ENCODE data around the gene ARHGAP10.

ARHGAP10 gene

GRCh38 chr4:148090029-148090428 lies 358.1 kb downstream of the ARHGAP10 start:
- H3K9me3 Mint-ChIP-seq, result peaks cover 7% of the 10 kb centered on the region
- H3K4me1 Mint-ChIP-seq (ENCODE audit: low read depth), result peaks cover 28% of the 10 kb centered on the region
- no peaks in the 10 kb centered on the region for H3K27me3 Mint-ChIP-seq
- H3K36me3 Mint-ChIP-seq (ENCODE audit: low read depth), result peaks cover 32% of the 10 kb centered on the region
- DNase-seq, result no peak
- no peak overlapping the region for H3K4me3 Mint-ChIP-seq
- no peak overlapping the region for H3K27ac Mint-ChIP-seq

DNA sequence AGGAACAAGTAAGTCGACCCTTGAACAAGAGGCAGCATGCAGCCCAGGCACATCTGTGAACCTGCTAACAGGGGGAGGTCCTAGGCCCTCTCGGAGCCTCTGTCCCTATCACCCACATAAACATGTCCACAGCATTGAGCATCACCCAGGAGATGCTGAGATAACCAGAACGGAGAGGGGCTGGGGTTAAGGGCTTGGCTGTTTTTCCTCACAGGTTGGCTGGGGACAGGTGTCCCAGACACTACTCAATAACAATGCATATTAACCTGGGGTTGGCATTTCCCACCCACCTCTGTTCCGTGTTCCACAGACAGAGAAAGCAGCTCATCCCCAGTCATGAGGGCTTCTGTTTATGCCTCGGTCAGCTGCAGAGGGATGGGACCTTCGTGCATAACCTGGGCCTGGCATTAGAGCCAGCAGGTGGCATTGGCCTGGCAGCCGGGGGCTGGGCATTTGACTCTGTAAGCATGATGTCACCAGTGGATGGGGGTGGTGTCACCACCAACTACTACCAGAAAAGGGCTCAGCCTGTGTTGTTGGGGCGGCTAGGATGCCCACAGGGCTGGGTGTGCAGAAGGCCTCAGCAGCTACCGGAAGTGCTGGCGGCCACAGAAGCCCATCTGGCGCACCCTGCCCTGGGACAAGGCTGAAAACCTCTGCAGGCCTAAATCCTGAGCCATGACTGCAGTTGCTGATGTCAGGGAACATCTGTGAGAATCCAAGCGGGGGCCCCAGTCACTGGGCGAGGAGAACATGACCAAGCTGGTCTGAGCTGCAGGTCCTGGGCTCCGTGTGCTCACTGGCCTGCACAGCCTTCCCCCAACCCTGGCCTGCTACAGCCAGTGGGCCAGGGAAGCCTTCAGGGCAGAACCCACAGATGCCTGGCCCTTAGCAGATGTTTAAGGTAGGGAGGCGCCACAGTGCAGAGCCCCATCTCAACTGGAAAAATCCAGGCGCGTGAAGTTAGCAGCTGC lies 358.9 kb downstream of the ARHGAP10 start:
- peaks cover 22% of the 10 kb centered on the region for H3K4me1 Mint-ChIP-seq (ENCODE audit: low read depth)
- H3K4me3 Mint-ChIP-seq, result no peak overlapping the region
- H3K27me3 Mint-ChIP-seq, result no peaks in the 10 kb centered on the region
- no peak overlapping the region for H3K27ac Mint-ChIP-seq
- no peak for DNase-seq
- H3K36me3 Mint-ChIP-seq (ENCODE audit: low read depth), result peaks cover 30% of the 10 kb centered on the region
- H3K9me3 Mint-ChIP-seq, result peaks cover 4% of the 10 kb centered on the region

DNA sequence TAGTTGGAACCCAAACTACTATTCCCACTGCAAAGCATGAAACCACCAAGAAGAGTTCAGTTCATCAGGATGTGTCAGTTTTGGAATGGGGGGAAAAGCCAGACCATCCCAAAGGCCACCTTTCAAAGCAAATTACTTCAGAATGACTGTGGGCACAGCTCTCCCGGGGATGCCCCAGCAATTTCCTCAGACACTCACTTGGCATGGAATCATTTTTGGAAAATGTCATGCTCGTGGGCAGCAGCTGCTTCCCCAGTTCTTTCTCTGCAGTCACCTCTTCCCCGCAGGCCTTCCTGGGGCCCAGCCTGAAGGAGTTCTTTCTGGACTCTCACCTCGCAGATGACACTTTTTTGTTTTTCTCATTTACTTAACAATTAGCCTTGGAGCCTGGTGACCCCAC lies 360.0 kb downstream of the ARHGAP10 start:
- Mint-ChIP-seq H3K27me3 (no peaks in the 10 kb centered on the region), H3K4me3 (no peak overlapping the region), H3K36me3 (ENCODE audit: low read depth) (peaks cover 27% of the 10 kb centered on the region), H3K9me3 (no peaks in the 10 kb centered on the region), H3K27ac (no peak overlapping the region), H3K4me1 (ENCODE audit: low read depth) (peaks cover 15% of the 10 kb centered on the region)
- no peak for DNase-seq

- H3K27me3 Mint-ChIP-seq, result no peaks in the 10 kb centered on the region
- H3K36me3 Mint-ChIP-seq (ENCODE audit: low read depth), result peaks cover 30% of the 10 kb centered on the region
- H3K9me3 Mint-ChIP-seq, result no peaks in the 10 kb centered on the region
- H3K4me3 Mint-ChIP-seq, result no peak overlapping the region
- DNase-seq, result no peak
- peaks cover 10% of the 10 kb centered on the region for H3K4me1 Mint-ChIP-seq (ENCODE audit: low read depth)
- H3K27ac Mint-ChIP-seq, result no peak overlapping the region
These were observed 360.6 kb downstream of the ARHGAP10 start for GRCh38 chr4:148092316-148093014.

DNA sequence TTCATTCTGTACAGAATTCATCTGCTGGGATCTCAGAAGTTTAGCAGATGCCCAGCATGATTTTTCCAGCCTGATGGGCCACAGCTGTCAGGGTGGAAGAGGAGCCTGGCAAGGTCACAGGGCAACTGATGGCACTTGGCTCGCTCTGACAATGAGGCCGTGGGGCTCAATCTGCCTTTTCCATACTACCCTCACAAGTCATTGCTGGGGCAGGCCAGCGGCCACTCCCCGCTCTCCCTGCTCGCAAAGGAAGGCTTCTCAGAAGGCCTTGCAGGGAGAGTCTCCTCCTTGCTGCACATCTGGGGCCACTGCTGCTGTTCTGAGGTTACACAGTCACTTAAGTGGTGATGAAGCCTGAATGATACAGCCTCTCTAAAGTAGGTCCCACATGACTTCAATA lies 361.2 kb downstream of the ARHGAP10 start:
- Mint-ChIP-seq H3K27me3 (no peaks in the 10 kb centered on the region), H3K4me3 (no peak overlapping the region), H3K9me3 (no peaks in the 10 kb centered on the region), H3K36me3 (ENCODE audit: low read depth) (peaks cover 28% of the 10 kb centered on the region), H3K27ac (no peak overlapping the region), H3K4me1 (ENCODE audit: low read depth) (peaks cover 4% of the 10 kb centered on the region)
- DNase-seq, result no peak

DNA sequence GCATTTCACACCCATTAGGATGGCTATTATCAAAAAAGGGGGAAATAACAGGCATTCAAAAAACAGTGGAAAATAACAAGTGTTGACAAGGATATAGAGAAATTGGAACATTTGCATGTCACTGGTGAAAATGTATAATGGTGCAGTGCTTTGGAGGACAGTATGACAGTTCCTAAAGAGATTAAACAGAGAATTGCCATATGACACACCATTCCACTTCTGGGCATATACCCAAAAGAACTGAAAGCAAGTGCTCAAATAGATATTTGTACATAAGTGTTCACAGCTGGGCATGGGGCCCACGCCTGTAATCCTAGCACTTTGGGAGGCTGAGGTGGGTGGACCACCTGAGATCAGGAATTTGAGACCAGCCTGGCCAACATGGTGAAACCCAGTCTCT lies 362.3 kb downstream of the ARHGAP10 start:
- Mint-ChIP-seq H3K36me3 (ENCODE audit: low read depth) (peaks cover 26% of the 10 kb centered on the region), H3K27ac (no peak overlapping the region), H3K4me3 (no peak overlapping the region), H3K4me1 (ENCODE audit: low read depth) (peaks cover 3% of the 10 kb centered on the region), H3K27me3 (no peaks in the 10 kb centered on the region), H3K9me3 (no peaks in the 10 kb centered on the region)
- DNase-seq, result no peak

GRCh38 chr4:148095346-148095923 lies 363.5 kb downstream of the ARHGAP10 start:
- H3K27ac Mint-ChIP-seq, result no peak overlapping the region
- H3K27me3 Mint-ChIP-seq, result no peaks in the 10 kb centered on the region
- H3K9me3 Mint-ChIP-seq, result no peaks in the 10 kb centered on the region
- no peak overlapping the region for H3K4me3 Mint-ChIP-seq
- peaks cover 18% of the 10 kb centered on the region for H3K36me3 Mint-ChIP-seq (ENCODE audit: low read depth)
- peaks cover 4% of the 10 kb centered on the region for H3K4me1 Mint-ChIP-seq (ENCODE audit: low read depth)
- DNase-seq, result no peak

- peaks cover 14% of the 10 kb centered on the region for H3K36me3 Mint-ChIP-seq (ENCODE audit: low read depth)
- H3K27me3 Mint-ChIP-seq, result no peaks in the 10 kb centered on the region
- peaks cover 20% of the 10 kb centered on the region for H3K4me1 Mint-ChIP-seq (ENCODE audit: low read depth)
- no peak for DNase-seq
- H3K4me3 Mint-ChIP-seq, result no peak overlapping the region
- H3K27ac Mint-ChIP-seq, result no peak overlapping the region
- H3K9me3 Mint-ChIP-seq, result no peaks in the 10 kb centered on the region
These were observed 365.9 kb downstream of the ARHGAP10 start for GRCh38 chr4:148097801-148098200.

DNA sequence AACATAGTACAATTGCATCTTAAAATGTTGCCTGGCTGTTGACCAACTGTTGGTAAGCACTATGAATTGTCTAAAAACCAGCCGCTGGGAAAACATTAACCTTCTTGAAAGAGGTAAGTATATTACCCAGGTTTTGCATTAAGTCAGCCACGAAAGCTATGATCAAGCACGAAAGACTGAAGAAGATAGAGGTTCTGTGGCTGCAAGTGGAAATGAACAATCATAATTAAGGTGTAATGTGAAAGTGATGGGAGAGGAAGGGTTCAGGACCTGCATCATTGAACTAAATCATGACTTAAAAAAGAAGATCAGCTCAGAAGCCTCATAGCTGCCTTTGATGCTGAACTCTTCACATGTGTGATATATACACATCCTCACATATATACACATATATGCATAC lies 369.3 kb downstream of the ARHGAP10 start:
- no peak overlapping the region for H3K27ac Mint-ChIP-seq
- no peak overlapping the region for H3K4me3 Mint-ChIP-seq
- no peaks in the 10 kb centered on the region for H3K9me3 Mint-ChIP-seq
- peaks cover 39% of the 10 kb centered on the region for H3K36me3 Mint-ChIP-seq (ENCODE audit: low read depth)
- peaks cover 38% of the 10 kb centered on the region for H3K4me1 Mint-ChIP-seq (ENCODE audit: low read depth)
- no peak for DNase-seq
- no peaks in the 10 kb centered on the region for H3K27me3 Mint-ChIP-seq

DNA sequence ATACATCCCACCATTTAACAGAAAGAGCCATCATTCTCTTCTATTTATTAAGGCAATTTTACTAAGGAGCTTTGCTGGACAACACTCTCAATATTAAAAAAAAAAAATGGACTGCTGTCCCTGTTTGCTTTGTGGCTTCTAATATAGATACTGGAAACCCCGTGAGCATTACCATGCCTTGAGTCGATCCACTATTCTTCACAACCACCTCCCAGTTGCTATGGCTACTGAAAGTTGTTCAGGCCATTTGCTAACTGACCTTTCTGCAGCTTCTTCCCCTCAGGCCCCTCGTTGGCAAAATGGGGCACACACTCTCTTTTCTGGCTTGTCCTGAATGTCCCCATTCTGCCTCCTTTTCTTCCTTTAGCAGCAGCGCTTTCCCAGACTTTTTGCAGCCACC lies 369.9 kb downstream of the ARHGAP10 start:
- no peak overlapping the region for H3K27ac Mint-ChIP-seq
- H3K4me3 Mint-ChIP-seq, result no peak overlapping the region
- H3K4me1 Mint-ChIP-seq (ENCODE audit: low read depth), result peaks cover 39% of the 10 kb centered on the region
- no peak for DNase-seq
- H3K9me3 Mint-ChIP-seq, result no peaks in the 10 kb centered on the region
- H3K36me3 Mint-ChIP-seq (ENCODE audit: low read depth), result peaks cover 44% of the 10 kb centered on the region
- H3K27me3 Mint-ChIP-seq, result no peaks in the 10 kb centered on the region

- no peak overlapping the region for H3K27ac Mint-ChIP-seq
- H3K4me3 Mint-ChIP-seq, result no peak overlapping the region
- H3K4me1 Mint-ChIP-seq (ENCODE audit: low read depth), result peaks cover 41% of the 10 kb centered on the region
- no peaks in the 10 kb centered on the region for H3K9me3 Mint-ChIP-seq
- H3K36me3 Mint-ChIP-seq (ENCODE audit: low read depth), result peaks cover 55% of the 10 kb centered on the region
- no peak for DNase-seq
- no peaks in the 10 kb centered on the region for H3K27me3 Mint-ChIP-seq
These were observed 371.9 kb downstream of the ARHGAP10 start for GRCh38 chr4:148103597-148104355.

DNA sequence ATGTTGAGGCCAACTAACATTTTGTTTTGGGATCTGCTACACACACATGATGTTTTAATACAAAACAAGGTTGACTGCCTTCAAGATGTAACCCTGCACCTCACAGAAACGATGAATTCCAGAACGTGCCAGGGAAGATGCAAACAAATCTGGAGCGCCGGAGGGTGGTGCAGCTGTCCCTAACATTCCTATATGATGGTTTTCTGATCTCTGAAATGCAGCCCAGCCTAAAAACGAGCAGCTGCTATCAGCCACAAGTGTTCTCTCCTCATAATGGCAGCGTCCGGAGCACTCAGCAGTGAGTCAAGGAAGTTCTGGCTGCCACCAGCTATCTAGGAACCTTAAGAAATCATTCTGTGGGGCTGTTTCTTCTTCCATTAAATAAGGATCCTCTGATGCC lies 376.9 kb downstream of the ARHGAP10 start:
- Mint-ChIP-seq H3K27ac (no peak overlapping the region), H3K4me3 (no peak overlapping the region), H3K4me1 (ENCODE audit: low read depth) (peaks cover 50% of the 10 kb centered on the region), H3K36me3 (ENCODE audit: low read depth) (peaks cover 78% of the 10 kb centered on the region), H3K9me3 (no peaks in the 10 kb centered on the region), H3K27me3 (no peaks in the 10 kb centered on the region)
- DNase-seq, result no peak

DNA sequence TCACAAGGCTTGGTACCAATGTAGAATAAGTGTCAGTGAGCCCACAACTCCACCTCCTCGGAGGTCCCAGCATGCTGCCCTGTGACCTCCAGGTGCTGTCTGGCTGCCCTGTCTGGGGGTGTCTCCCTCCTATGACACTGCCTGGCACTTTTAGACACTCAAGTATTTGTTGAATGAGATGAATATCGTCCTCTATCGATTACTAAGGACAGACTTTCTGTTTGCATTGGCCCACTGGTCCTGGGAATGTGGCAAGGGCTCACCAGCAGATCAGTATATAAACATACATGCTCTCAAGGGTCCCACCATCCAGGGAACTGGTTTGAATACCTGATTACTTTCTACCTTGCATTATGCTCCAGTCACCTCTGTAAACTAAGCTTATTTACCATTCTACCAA lies 377.3 kb downstream of the ARHGAP10 start:
- Mint-ChIP-seq H3K36me3 (ENCODE audit: low read depth) (peaks cover 79% of the 10 kb centered on the region), H3K27ac (no peak overlapping the region), H3K4me3 (no peak overlapping the region), H3K27me3 (no peaks in the 10 kb centered on the region), H3K9me3 (no peaks in the 10 kb centered on the region), H3K4me1 (ENCODE audit: low read depth) (peaks cover 46% of the 10 kb centered on the region)
- no peak for DNase-seq

- Mint-ChIP-seq H3K27ac (no peak overlapping the region), H3K36me3 (ENCODE audit: low read depth) (peaks cover 78% of the 10 kb centered on the region), H3K9me3 (no peaks in the 10 kb centered on the region), H3K4me3 (no peak overlapping the region), H3K27me3 (no peaks in the 10 kb centered on the region), H3K4me1 (ENCODE audit: low read depth) (peaks cover 42% of the 10 kb centered on the region)
- no peak for DNase-seq
These were observed 378.3 kb downstream of the ARHGAP10 start for GRCh38 chr4:148110169-148110568.

Data from activated T-cell treated with anti-CD3 and anti-CD28 coated beads, Interleukin-2, amount 50 U/mL, for 24 hours (primary cell).